BLaER1 treated with 17β-estradiol and CSF1 and Interleukin-3, amounts not matched to agents 10 nM and 100 nM (cell line): ENCODE data around the gene CYP2S1.
"Not testable (repeated sequence)": the region's sequence is repeated elsewhere in the genome, so short reads cannot be mapped to it uniquely, and the experiment has no call there.

Source experiments
- H3K27ac ChIP-seq, 11 experiments: shearing (Covaris generic); formaldehyde crosslinking; 2 replicates each; pipeline ENCODE4 v1.8.1; 2022
- H3K27me3 ChIP-seq, 11 experiments: shearing (Covaris generic); formaldehyde crosslinking; 2 replicates each; pipeline ENCODE4 v1.8.1; 2022
- H3K36me3 ChIP-seq, 11 experiments: shearing (Covaris generic); formaldehyde crosslinking; 2 replicates each; pipeline ENCODE4 v1.8.1; 2022
- H3K4me1 ChIP-seq, 10 experiments: shearing (Covaris generic); formaldehyde crosslinking; 2 replicates each; pipeline ENCODE4 v1.8.1; 2022
- H3K4me2 ChIP-seq, 11 experiments: shearing (Covaris generic); formaldehyde crosslinking; 2 replicates each; pipeline ENCODE4 v1.8.1; 2022
- H3K4me3 ChIP-seq, 10 experiments: shearing (Covaris generic); formaldehyde crosslinking; 2 replicates each; pipeline ENCODE4 v1.8.1; 2022
- H3K9ac ChIP-seq, 11 experiments: shearing (Covaris generic); formaldehyde crosslinking; 2 replicates each; pipeline ENCODE4 v1.8.1; 2022
- H3K9me3 ChIP-seq, 11 experiments: shearing (Covaris generic); formaldehyde crosslinking; replicated peaks in 1 of 11; 2 replicates each; pipeline ENCODE4 v1.8.1; 2022
- H4K20me1 ChIP-seq, 11 experiments: shearing (Covaris generic); formaldehyde crosslinking; 2 replicates each; pipeline ENCODE4 v1.8.1; 2022
- Cebpa-rat ChIP-seq, 11 experiments: shearing (Covaris generic); IDR thresholded peaks; 2 replicates each; pipeline ENCODE4 v1.8.1; 2022

Gene CYP2S1, protein sequence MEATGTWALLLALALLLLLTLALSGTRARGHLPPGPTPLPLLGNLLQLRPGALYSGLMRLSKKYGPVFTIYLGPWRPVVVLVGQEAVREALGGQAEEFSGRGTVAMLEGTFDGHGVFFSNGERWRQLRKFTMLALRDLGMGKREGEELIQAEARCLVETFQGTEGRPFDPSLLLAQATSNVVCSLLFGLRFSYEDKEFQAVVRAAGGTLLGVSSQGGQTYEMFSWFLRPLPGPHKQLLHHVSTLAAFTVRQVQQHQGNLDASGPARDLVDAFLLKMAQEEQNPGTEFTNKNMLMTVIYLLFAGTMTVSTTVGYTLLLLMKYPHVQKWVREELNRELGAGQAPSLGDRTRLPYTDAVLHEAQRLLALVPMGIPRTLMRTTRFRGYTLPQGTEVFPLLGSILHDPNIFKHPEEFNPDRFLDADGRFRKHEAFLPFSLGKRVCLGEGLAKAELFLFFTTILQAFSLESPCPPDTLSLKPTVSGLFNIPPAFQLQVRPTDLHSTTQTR

DNA sequence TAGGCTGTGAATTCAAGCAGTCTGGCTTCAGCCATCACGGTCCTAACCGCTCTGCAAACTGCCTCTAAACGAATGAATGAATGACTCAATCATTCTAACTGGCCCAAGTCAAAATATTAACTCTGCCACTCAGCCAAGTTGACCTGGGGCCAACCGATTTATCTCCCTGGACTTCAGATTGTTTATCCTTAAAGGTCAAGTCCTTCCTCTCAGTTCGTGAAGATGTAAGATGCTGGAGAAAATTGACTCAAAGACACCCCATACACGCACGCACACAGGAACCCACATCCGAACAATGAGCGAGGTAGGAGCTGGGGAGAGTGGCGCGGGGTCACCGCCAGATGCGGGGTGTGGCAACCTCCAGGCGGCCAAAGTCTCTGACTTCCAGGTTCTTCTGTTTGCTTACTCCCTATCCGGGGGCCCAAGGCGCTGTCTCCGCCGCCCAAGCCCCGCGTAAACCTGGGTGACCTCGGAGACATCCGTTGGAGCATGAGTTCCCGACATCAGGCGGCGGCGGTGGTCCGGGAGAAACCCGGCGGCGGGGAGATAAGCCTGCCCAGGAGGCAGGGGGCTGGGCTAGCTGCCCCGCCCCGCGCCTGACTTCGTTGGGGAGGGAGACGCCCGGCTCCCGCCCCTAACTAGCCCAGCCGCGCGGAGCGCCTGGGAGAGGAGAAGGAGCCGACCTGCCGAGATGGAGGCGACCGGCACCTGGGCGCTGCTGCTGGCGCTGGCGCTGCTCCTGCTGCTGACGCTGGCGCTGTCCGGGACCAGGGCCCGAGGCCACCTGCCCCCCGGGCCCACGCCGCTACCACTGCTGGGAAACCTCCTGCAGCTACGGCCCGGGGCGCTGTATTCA is at the start of gene CYP2S1:
TSS of gene CYP2S1 (plus strand) at position 646 of the 856 bp plus-strand sequence. CDS start at position 692, 46 bp downstream.
- Histone ChIP-seq H3K36me3 (no peaks in the 10 kb centered on the region), H3K9ac (peak within 1 kb of the TSS in 3 of 11 experiments; percentile 39 to 53 (median 52); a peak in 5 of 22 replicates), H3K4me3 (peak within 1 kb of the TSS in 2 of 10 experiments; percentile 17 to 39; a peak in 3 of 20 replicates), H3K9me3 (no peaks in the 10 kb centered on the region), H3K27ac (peak within 1 kb of the TSS in 6 of 11 experiments; percentile 39 to 77 (median 64); a peak in 11 of 22 replicates), H3K4me1 (peaks cover 10 to 53% (median 32%) of the 10 kb centered on the region in 10 experiments; a peak in 19 of 20 replicates), H4K20me1 (no peaks in the 10 kb centered on the region), H3K4me2 (peak within 1 kb of the TSS; percentile 32 to 96 (median 73)), H3K27me3 (peaks cover 13 to 28% (median 27%) of the 10 kb centered on the region in 11 experiments)
- no peak for TF ChIP-seq Cebpa-rat (IDR thresholded peaks at IDR 0.05)

DNA sequence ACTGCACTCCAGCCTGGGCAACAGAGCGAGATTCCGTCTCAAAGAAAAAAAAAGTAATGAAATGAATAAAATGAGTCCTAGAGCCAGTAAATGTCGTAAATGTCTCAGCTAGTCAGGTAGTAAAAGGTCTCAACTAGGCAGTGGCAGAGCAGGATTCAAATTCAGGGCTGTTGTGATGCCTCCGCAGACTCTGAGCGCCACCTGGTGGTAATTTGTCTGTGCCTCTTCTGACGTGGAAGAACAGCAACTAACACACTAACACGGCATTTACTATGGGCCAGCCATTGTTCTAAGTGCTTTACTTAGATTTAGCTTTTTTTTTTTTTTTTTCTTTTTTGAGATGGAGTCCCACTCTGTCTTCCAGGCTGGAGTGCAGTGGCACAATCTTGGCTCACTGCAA is 48.6 kb upstream of the CYP2S1 start:
- Histone ChIP-seq H3K4me1 (no peaks in the 10 kb centered on the region), H3K4me3 (no peak overlapping the region), H3K27me3 (no peaks in the 10 kb centered on the region), H3K4me2 (no peak overlapping the region), H4K20me1 (no peaks in the 10 kb centered on the region), H3K9ac (no peak overlapping the region), H3K9me3 (0 out of 22 replicates have a peak, but pooled peaks cover 0 to 6% (median 0%) of the 10 kb centered on the region in 11 experiments), H3K36me3 (no peaks in the 10 kb centered on the region), H3K27ac (no peak overlapping the region)
- TF ChIP-seq Cebpa-rat (IDR thresholded peaks at IDR 0.05): no peak

DNA sequence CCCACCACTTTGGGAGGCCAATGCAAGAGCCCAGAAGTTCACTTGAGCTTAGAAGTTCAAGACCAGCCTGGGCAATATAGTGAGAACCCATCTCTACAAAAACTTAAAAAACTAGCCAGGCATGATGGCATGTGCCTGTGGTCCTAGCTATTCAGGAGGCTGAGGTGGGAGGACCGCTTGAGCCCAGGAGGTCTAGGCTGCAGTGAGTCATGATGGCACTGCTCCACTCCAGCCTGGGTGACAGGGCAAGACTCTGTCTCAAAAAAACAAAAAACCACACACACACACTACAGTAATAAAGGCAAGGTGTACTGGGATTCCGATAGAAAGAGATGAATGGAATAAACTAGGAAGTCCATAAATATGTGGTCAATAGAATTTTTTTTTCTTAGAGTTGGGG is 43.2 kb upstream of the CYP2S1 start:
- no peaks in the 10 kb centered on the region for H3K4me1 ChIP-seq
- no peaks in the 10 kb centered on the region for H4K20me1 ChIP-seq
- H3K9ac ChIP-seq: no peak overlapping the region
- H3K4me3 ChIP-seq: no peak overlapping the region
- no peak overlapping the region for H3K27ac ChIP-seq
- H3K4me2 ChIP-seq: no peak overlapping the region
- H3K27me3 ChIP-seq: no peaks in the 10 kb centered on the region
- H3K36me3 ChIP-seq: no peaks in the 10 kb centered on the region
- TF ChIP-seq Cebpa-rat (IDR thresholded peaks at IDR 0.05): no peak
- no peaks in the 10 kb centered on the region for H3K9me3 ChIP-seq

DNA sequence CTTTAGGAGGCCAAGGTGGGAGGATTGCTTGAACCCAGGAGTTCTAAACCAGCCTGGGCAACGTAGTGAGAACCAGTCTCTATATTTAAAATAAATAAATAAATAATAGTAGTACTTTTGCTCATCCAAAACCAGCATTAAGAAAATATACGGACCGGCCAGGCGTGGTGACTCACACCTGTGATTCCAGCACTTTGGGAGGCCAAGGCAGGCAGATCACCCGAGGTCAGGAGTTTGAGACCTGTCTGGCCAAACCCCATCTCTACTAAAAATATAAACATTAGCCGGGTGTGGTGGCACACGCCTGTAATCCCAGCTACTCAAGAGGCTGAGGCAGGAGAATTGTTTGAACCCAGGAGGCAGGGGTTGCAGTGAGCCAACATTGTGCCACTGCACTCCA is 42.0 kb upstream of the CYP2S1 start:
- H3K27ac ChIP-seq, H3K4me1 ChIP-seq, H3K9me3 ChIP-seq, H3K4me2 ChIP-seq, H3K36me3 ChIP-seq, H4K20me1 ChIP-seq, H3K4me3 ChIP-seq, H3K9ac ChIP-seq, H3K27me3 ChIP-seq: not testable (repeated sequence)

DNA sequence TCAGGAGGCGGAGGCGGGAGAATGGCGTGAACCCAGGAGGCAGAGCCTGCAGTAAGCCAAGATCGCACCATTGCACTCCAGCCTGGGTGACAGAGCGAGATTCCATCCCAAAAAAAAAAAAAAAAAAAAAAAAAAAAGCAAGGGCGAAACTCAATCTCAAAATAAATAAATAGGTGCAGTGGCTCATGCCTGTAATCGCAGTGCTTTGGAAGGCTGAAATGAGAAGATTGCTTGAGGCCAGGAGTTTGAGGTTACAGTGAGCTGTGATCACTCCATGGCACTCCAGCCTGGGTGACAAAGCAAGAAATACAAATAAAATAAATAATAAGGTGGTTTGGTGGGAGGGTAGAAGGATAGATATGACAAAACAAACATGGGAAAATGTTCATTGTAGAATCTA is 39.0 kb upstream of the CYP2S1 start:
- no peak for TF ChIP-seq Cebpa-rat (IDR thresholded peaks at IDR 0.05)
- no peak overlapping the region for H3K9ac ChIP-seq
- no peaks in the 10 kb centered on the region for H4K20me1 ChIP-seq

DNA sequence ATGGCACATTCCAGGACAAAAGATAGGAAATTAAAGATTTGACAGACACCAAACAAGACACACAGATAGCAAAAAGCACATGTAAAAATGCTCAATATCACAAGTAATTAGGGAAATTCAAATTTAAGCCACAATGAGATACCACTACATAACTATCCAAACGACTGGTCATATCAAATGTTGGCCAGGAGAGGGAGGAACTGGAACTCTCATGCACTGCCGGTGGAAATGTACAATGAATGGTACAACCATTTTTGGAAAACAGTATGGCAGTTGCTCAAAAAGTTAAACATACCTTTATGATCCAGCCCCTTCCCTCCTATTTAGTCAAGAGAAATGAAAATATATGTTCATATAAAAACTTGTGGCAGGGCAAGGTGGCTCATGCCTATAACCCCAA is 36.8 kb upstream of the CYP2S1 start:
- Histone ChIP-seq H3K4me3 (no peak overlapping the region), H3K9ac (no peak overlapping the region), H3K27ac (no peak overlapping the region), H3K9me3 (peaks cover 10 to 18% (median 15%) of the 10 kb centered on the region in 11 experiments; a peak in 21 of 22 replicates), H3K27me3 (no peaks in the 10 kb centered on the region), H3K36me3 (no peaks in the 10 kb centered on the region), H3K4me1 (no peaks in the 10 kb centered on the region), H3K4me2 (no peak overlapping the region), H4K20me1 (no peaks in the 10 kb centered on the region)
- TF ChIP-seq Cebpa-rat (IDR thresholded peaks at IDR 0.05): no peak

More for the DNA sequence above, 39.0 kb upstream of the CYP2S1 start:
- Histone ChIP-seq H3K9me3 (peaks cover 10 to 18% (median 15%) of the 10 kb centered on the region in 11 experiments; a peak in 21 of 22 replicates), H3K36me3 (no peaks in the 10 kb centered on the region), H3K27me3 (no peaks in the 10 kb centered on the region), H3K4me2 (no peak overlapping the region), H3K4me3 (no peak overlapping the region), H3K4me1 (no peaks in the 10 kb centered on the region), H3K27ac (no peak overlapping the region)

DNA sequence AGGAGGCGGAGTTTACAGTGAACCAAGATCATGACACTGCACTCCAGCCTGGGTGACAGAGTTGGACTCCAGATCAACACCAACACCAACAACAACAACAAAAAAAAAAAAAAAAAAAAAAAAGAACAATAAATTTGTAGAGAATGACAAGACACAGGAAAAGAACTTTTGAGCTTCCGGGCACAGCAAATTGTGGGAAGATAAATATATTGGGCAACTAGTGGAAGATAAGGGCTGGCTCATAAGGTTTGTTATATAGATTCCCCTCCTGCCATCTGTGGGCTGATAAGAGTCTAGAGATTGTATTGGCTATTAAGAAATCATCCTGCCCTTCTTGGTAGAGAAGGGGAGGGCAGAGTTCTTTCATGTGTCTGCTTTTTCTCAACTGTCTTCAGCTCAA is 33.1 kb upstream of the CYP2S1 start:
- Histone ChIP-seq H3K4me1 (no peaks in the 10 kb centered on the region), H4K20me1 (no peaks in the 10 kb centered on the region), H3K27me3 (no peaks in the 10 kb centered on the region), H3K4me2 (no peak overlapping the region), H3K36me3 (no peaks in the 10 kb centered on the region), H3K27ac (no peak overlapping the region), H3K9ac (no peak overlapping the region), H3K4me3 (no peak overlapping the region), H3K9me3 (peaks cover 10 to 18% (median 15%) of the 10 kb centered on the region in 11 experiments; a peak in 21 of 22 replicates)
- no peak for TF ChIP-seq Cebpa-rat (IDR thresholded peaks at IDR 0.05)

DNA sequence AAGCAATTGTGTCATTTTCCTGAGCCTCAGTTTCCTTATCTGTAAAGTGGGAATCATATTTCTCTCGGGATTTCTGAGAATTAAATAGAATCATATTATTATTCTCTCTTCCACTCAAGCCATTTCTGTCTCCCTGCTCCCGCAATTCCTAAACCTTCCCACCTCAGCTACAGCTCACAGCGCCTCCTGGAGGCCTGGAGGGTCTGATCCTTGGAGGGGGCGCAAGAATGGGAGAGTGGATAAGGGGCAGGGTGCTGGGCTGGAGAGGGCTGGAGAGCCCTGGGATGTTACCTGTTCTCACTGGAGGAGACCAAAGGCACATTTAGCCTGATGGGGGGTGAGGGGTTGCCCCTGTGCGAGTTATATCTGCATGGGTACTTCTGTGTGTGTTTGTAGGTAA is 31.1 kb upstream of the CYP2S1 start:
- H3K9me3 ChIP-seq: peaks cover 1 to 7% (median 4%) of the 10 kb centered on the region in 11 experiments; a peak in 11 of 22 replicates
- no peaks in the 10 kb centered on the region for H4K20me1 ChIP-seq
- TF ChIP-seq Cebpa-rat (IDR thresholded peaks at IDR 0.05): no peak
- H3K27me3 ChIP-seq: no peaks in the 10 kb centered on the region
- no peak overlapping the region for H3K4me3 ChIP-seq
- no peak overlapping the region for H3K4me2 ChIP-seq
- no peak overlapping the region for H3K9ac ChIP-seq
- H3K4me1 ChIP-seq: no peaks in the 10 kb centered on the region
- H3K27ac ChIP-seq: no peak overlapping the region
- H3K36me3 ChIP-seq: no peaks in the 10 kb centered on the region
